SK-N-SH treated with all-trans-retinoic acid at 6 μM for 48 hours (cell line): ENCODE data around the gene SP2.

Experiments used
- ARNTL ChIP-seq: fragments of 450-650 bp; formaldehyde crosslinking; IDR thresholded peaks from 2 replicates; pipeline ENCODE4 v1.5.0; 2020; ENCODE audit warnings: low read depth, mild to moderate bottlenecking, moderate library complexity, borderline replicate concordance
- BACH2 ChIP-seq: fragments of 250-450 bp; sonication (Bioruptor Pico); IDR thresholded peaks from 2 replicates; pipeline ENCODE4 v1.9.0; 2021; ENCODE audit warnings: mild to moderate bottlenecking, borderline replicate concordance
- GLIS3 ChIP-seq: fragments of 250-450 bp; sonication (Bioruptor Pico); IDR thresholded peaks from 2 replicates; pipeline ENCODE4 v1.5.0; 2020; ENCODE audit warnings: mild to moderate bottlenecking, moderate library complexity
- PPARA ChIP-seq: fragments of 250-450 bp; sonication (Bioruptor Pico); IDR thresholded peaks from 2 replicates; pipeline ENCODE4 v1.5.0; 2020; ENCODE audit warnings: mild to moderate bottlenecking, borderline replicate concordance
- RARB ChIP-seq: fragments of 250-450 bp; sonication (Bioruptor Pico); IDR thresholded peaks from 2 replicates; pipeline ENCODE4 v1.8.0; 2021; ENCODE audit warnings: mild to moderate bottlenecking, moderate library complexity
- TCF4 ChIP-seq: fragments of 250-450 bp; sonication (Bioruptor Pico); IDR thresholded peaks from 2 replicates; pipeline ENCODE4 v1.8.0; 2021; ENCODE audit warnings: mild to moderate bottlenecking, moderate library complexity, borderline replicate concordance
- ZC3H10 ChIP-seq: fragments of 250-450 bp; sonication (Bioruptor Pico); IDR thresholded peaks from 2 replicates; pipeline ENCODE4 v1.5.1; 2021; ENCODE audit warnings: mild to moderate bottlenecking, moderate library complexity
- ZNF70 ChIP-seq: fragments of 450-650 bp; formaldehyde crosslinking; IDR thresholded peaks from 2 replicates; pipeline ENCODE4 v1.5.0; 2020; ENCODE audit warnings: mild to moderate bottlenecking, moderate library complexity
- TF ChIP-seq, protein P1 (sequence below): fragments of 250-450 bp; sonication (Bioruptor Pico); IDR thresholded peaks from 2 replicates; pipeline ENCODE4 v1.8.0; 2020; ENCODE audit warnings: mild to moderate bottlenecking, moderate library complexity, borderline replicate concordance
- TF ChIP-seq, protein P2 (sequence below): fragments of 250-450 bp; sonication (Bioruptor Pico); IDR thresholded peaks from 2 replicates; pipeline ENCODE4 v1.5.0; 2020; ENCODE audit warnings: mild to moderate bottlenecking, moderate library complexity
- TF ChIP-seq, protein P3 (sequence below): fragments of 250-450 bp; sonication (Bioruptor Pico); IDR thresholded peaks from 2 replicates; pipeline ENCODE4 v1.5.1; 2021; ENCODE audit warnings: mild to moderate bottlenecking, moderate library complexity

DNA sequence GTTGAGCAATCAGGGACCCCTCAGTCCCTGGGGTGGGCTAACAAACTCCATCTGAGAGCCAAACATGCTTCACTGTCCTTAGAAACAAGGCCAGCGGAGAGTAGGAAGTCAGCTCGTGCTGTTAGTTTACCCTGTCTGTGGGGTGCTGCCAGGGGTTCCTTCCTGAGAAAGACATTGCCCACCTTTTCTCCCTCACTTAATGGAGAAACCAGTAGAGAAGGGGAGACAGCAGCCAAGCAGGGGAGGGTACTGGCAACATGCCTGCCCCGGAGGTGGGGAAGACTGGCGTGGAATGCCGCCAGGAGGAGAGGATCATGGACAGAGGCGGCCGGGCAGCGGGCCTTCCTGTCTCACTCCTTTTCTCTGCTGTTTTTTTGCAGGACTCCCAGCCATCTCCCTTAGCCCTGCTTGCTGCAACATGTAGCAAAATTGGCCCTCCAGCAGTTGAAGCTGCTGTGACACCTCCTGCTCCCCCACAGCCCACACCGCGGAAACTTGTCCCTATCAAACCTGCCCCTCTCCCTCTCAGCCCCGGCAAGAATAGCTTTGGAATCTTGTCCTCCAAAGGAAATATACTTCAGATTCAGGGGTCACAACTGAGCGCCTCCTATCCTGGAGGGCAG, 19.9 kb downstream of the SP2 start:
- no peak for TF ChIP-seq ZNF70 (CRISPR knock-in tag)
- TF ChIP-seq ARNTL (CRISPR knock-in tag): no peak
- no peak for TF ChIP-seq GLIS3 (CRISPR knock-in tag)
- no peak for TF ChIP-seq ZC3H10
- no peak for TF ChIP-seq RARB (CRISPR knock-in tag)
- TF ChIP-seq, protein P1, sequence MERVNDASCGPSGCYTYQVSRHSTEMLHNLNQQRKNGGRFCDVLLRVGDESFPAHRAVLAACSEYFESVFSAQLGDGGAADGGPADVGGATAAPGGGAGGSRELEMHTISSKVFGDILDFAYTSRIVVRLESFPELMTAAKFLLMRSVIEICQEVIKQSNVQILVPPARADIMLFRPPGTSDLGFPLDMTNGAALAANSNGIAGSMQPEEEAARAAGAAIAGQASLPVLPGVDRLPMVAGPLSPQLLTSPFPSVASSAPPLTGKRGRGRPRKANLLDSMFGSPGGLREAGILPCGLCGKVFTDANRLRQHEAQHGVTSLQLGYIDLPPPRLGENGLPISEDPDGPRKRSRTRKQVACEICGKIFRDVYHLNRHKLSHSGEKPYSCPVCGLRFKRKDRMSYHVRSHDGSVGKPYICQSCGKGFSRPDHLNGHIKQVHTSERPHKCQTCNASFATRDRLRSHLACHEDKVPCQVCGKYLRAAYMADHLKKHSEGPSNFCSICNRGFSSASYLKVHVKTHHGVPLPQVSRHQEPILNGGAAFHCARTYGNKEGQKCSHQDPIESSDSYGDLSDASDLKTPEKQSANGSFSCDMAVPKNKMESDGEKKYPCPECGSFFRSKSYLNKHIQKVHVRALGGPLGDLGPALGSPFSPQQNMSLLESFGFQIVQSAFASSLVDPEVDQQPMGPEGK (CRISPR knock-in tag): no peak
- TF ChIP-seq, protein P2, sequence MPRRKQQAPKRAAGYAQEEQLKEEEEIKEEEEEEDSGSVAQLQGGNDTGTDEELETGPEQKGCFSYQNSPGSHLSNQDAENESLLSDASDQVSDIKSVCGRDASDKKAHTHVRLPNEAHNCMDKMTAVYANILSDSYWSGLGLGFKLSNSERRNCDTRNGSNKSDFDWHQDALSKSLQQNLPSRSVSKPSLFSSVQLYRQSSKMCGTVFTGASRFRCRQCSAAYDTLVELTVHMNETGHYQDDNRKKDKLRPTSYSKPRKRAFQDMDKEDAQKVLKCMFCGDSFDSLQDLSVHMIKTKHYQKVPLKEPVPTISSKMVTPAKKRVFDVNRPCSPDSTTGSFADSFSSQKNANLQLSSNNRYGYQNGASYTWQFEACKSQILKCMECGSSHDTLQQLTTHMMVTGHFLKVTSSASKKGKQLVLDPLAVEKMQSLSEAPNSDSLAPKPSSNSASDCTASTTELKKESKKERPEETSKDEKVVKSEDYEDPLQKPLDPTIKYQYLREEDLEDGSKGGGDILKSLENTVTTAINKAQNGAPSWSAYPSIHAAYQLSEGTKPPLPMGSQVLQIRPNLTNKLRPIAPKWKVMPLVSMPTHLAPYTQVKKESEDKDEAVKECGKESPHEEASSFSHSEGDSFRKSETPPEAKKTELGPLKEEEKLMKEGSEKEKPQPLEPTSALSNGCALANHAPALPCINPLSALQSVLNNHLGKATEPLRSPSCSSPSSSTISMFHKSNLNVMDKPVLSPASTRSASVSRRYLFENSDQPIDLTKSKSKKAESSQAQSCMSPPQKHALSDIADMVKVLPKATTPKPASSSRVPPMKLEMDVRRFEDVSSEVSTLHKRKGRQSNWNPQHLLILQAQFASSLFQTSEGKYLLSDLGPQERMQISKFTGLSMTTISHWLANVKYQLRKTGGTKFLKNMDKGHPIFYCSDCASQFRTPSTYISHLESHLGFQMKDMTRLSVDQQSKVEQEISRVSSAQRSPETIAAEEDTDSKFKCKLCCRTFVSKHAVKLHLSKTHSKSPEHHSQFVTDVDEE: no peak
- TF ChIP-seq, protein P3, sequence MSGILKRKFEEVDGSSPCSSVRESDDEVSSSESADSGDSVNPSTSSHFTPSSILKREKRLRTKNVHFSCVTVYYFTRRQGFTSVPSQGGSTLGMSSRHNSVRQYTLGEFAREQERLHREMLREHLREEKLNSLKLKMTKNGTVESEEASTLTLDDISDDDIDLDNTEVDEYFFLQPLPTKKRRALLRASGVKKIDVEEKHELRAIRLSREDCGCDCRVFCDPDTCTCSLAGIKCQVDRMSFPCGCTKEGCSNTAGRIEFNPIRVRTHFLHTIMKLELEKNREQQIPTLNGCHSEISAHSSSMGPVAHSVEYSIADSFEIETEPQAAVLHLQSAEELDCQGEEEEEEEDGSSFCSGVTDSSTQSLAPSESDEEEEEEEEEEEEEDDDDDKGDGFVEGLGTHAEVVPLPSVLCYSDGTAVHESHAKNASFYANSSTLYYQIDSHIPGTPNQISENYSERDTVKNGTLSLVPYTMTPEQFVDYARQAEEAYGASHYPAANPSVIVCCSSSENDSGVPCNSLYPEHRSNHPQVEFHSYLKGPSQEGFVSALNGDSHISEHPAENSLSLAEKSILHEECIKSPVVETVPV: no peak
- no peak for TF ChIP-seq BACH2 (CRISPR knock-in tag)
- TF ChIP-seq TCF4 (CRISPR knock-in tag): no peak
- no peak for TF ChIP-seq PPARA
